MCF 10A (cell line): Measurements from ENCODE around the gene KHK. TPM values are rescaled to one million over a fixed set of nuclear protein-coding genes. Genes with fewer than 3 reads are reported as not detected.

ENCODE experiments used
- BruUV-seq: library from RNA; stranded (reverse); fragments of 400-500 nt; replicated peaks from 2 replicates; lab custom pipeline; 2021; lab: Mats Ljungman, UMichigan
- CTCF ChIA-PET: fragments of 300-600 bp; sonication (Branson Sonifier 250); formaldehyde crosslinking; extraction: SDS; loops from one replicate; lab custom pipeline; 2021; ENCODE audit warnings: antibody characterized with exemption, inconsistent platforms; lab: Yijun Ruan, JAX
- POLR2A ChIA-PET: fragments of 300-600, 350-650 bp; sonication (Branson Sonifier 250); formaldehyde crosslinking; extraction: SDS; loops from one replicate; lab custom pipeline; 2020; ENCODE audit warnings: antibody characterized with exemption, inconsistent platforms; lab: Yijun Ruan, JAX
- DNase-seq: peaks from one replicate; pipeline ENCODE4 v3.0.0-alpha.2; 2018; ENCODE audit not compliant: unreplicated experiment
- H3K27ac Mint-ChIP-seq: one replicate; pipeline ENCODE4 v1.8.0; 2022; ENCODE audit warnings: mild to moderate bottlenecking, low read depth, mixed read lengths; ENCODE audit not compliant: unreplicated experiment
- H3K27me3 Mint-ChIP-seq: one replicate; pipeline ENCODE4 v1.8.0; 2022; ENCODE audit warnings: mixed read lengths; ENCODE audit not compliant: insufficient read depth, unreplicated experiment
- H3K36me3 Mint-ChIP-seq: one replicate; pipeline ENCODE4 v1.8.0; 2022; ENCODE audit warnings: mild to moderate bottlenecking, moderate library complexity, mixed read lengths; ENCODE audit not compliant: insufficient read depth, unreplicated experiment
- H3K4me1 Mint-ChIP-seq: one replicate; pipeline ENCODE4 v1.8.0; 2022; ENCODE audit warnings: mixed read lengths; ENCODE audit not compliant: insufficient read depth, unreplicated experiment
- H3K4me3 Mint-ChIP-seq: one replicate; pipeline ENCODE4 v1.8.0; 2022; ENCODE audit warnings: mild to moderate bottlenecking, moderate library complexity, mixed read lengths; ENCODE audit not compliant: unreplicated experiment
- H3K9me3 Mint-ChIP-seq: one replicate; pipeline ENCODE4 v1.8.0; 2022; ENCODE audit warnings: mixed read lengths; ENCODE audit not compliant: unreplicated experiment
- CTCF ChIP-seq: fragments of 200-600 bp; IDR thresholded peaks from one replicate; pipeline ENCODE4 v1.8.0; 2022; ENCODE audit warnings: antibody characterized with exemption, mild to moderate bottlenecking; ENCODE audit not compliant: unreplicated experiment
- intact Hi-C: fragments of 100-400 bp; cut with micrococcal nuclease; formaldehyde crosslinking; loops from 2 replicates; pipeline ENCODE4 v1.14.1; 2022
- total RNA-seq: library from RNA; stranded (reverse); gene quantifications from 2 replicates; pipeline ENCODE4 v1.2.3, GENCODE V29; 2022

KHK gene
- total RNA-seq, 1 experiment from 2014 or later, result 2.6 TPM

GRCh38 chr2:27094353-27094984 lies 7.9 kb downstream of the KHK start:
- Mint-ChIP-seq H3K4me3 (no peak overlapping the region), H3K27ac (no peak overlapping the region), H3K27me3 (no peaks in the 10 kb centered on the region), H3K4me1 (no peaks in the 10 kb centered on the region), H3K36me3 (no peaks in the 10 kb centered on the region), H3K9me3 (no peaks in the 10 kb centered on the region)
- BruUV-seq, result no TSS peak
- CTCF ChIA-PET, result interaction anchor here (0.6 to 10.4 kb wide), 2 partner anchors 10 to 186 kb away, joined by 3 to 96 read pairs; partner anchors contain the start of gene TRIM54
- no peak for TF ChIP-seq CTCF
- intact Hi-C loops, result no loop called here
- DNase-seq, result no peak
- POLR2A ChIA-PET, result interaction anchor here (0.7 to 1.7 kb wide), 2 partner anchors 117 to 528 kb away, joined by 4 to 5 read pairs; partner anchors contain the start of genes ATRAID and SLC5A6

DNA sequence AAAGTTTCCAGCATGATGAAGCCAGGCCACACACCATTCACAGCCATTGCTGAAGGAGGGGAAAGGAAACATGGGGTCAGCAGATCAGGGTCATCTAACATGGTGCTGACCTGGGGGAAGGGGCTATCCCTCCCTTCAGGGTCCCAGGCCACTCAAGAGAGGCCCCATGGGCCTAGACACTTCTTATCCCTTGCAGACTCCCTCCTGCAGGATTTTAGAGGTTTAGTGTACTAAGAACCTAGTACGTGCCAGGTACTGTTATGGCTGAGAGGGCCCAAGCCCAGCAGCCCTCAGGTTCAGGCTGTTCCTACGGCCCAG lies 8.8 kb downstream of the KHK start:
- ChIA-PET POLR2A (interaction anchor here (1.7 kb wide), 1 partner anchor 116 kb away, joined by 4 read pairs; the partner anchor contains the start of genes ATRAID and SLC5A6), CTCF (interaction anchor here (0.8 to 10.4 kb wide), 5 partner anchors 8 to 206 kb away, joined by 3 to 96 read pairs (median 5); partner anchors contain the start of genes KHK and TRIM54)
- Mint-ChIP-seq H3K4me3 (no peak overlapping the region), H3K27me3 (no peaks in the 10 kb centered on the region), H3K36me3 (no peaks in the 10 kb centered on the region), H3K9me3 (no peaks in the 10 kb centered on the region), H3K27ac (no peak overlapping the region), H3K4me1 (no peaks in the 10 kb centered on the region)
- no peak for DNase-seq
- BruUV-seq, result no TSS peak
- TF ChIP-seq CTCF, result no peak
- intact Hi-C loops, result no loop called here

- intact Hi-C loops, result no loop called here
- Mint-ChIP-seq H3K4me1 (no peaks in the 10 kb centered on the region), H3K27me3 (no peaks in the 10 kb centered on the region), H3K4me3 (no peak overlapping the region), H3K27ac (no peak overlapping the region), H3K36me3 (no peaks in the 10 kb centered on the region), H3K9me3 (no peaks in the 10 kb centered on the region)
- ChIA-PET CTCF (interaction anchor here (0.6 to 10.4 kb wide), 9 partner anchors 8 to 207 kb away, joined by 3 to 96 read pairs (median 4); partner anchors contain the start of genes KHK and TRIM54), POLR2A (interaction anchor here (0.7 to 2.2 kb wide), 8 partner anchors 9 to 226 kb away, joined by 3 to 7 read pairs (median 3); partner anchors contain the start of genes ATRAID, KHK, SLC30A3 and SLC5A6)
- no peak for TF ChIP-seq CTCF
- peak; percentile 46 for DNase-seq
- no TSS peak for BruUV-seq
These were observed 9.4 kb downstream of the KHK start for GRCh38 chr2:27095745-27096651.
